NK-92 treated with Interleukin-12 subunit alpha and Interleukin-12 subunit beta, amount 100 ng/mL, for 24 hours (cell line): Measurements from ENCODE around the gene VDAC1.
"Not testable (repeated sequence)": the region's sequence is repeated elsewhere in the genome, so short reads cannot be mapped to it uniquely, and the experiment has no call there.

ENCODE experiments used
- DNase-seq: peaks from one replicate; lab custom pipeline; 2025; lab: John Stamatoyannopoulos, UW

The VDAC1 gene

GRCh38 chr5:133967698-133968203 is 37.0 kb downstream of the VDAC1 start:
- no peak for DNase-seq

DNA sequence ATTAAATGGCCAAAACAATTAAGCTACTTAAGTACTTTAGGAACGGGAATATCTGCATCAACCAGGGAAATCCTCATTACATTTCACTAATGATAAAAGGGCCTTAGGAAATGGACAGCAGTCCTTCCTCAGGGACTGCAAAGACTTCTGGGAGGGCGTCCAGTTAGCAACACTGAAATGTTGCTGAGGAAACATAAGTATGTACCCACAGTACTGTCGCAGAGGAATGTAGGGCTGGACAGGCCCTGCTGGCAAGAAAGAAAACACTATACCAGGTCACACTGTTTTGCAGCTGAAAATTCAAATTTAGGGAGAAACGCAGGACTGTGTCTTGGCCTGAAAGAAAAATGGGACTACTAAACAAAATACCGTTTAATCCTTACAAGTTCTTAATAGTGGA is 37.7 kb downstream of the VDAC1 start:
- DNase-seq: no peak

- no peak for DNase-seq
Measured at GRCh38 chr5:133966090-133966489, 38.7 kb downstream of the VDAC1 start.

- DNase-seq: no peak
Measured at GRCh38 chr5:133963493-133964128, 41.2 kb downstream of the VDAC1 start.

GRCh38 chr5:133962801-133963476 is 41.8 kb downstream of the VDAC1 start:
- no peak for DNase-seq

DNA sequence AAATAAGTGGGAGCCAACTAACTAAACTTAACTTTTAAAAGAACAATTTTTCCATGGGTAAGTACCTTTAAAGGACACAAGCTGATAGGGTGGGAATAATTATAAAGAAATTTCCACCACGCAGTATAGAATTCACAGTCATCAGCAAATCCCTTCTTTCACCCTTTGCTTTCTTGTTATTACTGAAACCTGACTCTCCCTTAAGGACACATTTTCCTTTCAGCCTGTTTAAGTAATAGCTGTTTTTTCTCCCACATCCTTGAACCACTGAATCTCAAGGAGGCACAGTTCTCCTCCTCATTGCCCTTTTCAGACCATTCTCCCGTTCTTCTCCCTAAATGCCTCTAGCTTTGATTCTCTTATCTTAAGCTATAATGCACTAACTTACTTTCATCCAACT is 42.6 kb downstream of the VDAC1 start:
- no peak for DNase-seq

- no peak for DNase-seq
Measured at GRCh38 chr5:133959643-133960042, 45.1 kb downstream of the VDAC1 start.

GRCh38 chr5:133957591-133957990 is 47.2 kb downstream of the VDAC1 start:
- no peak for DNase-seq

GRCh38 chr5:133957080-133957479 is 47.7 kb downstream of the VDAC1 start:
- no peak for DNase-seq

- not testable (repeated sequence) for DNase-seq
Measured at GRCh38 chr5:133956196-133956595, 48.6 kb downstream of the VDAC1 start.

DNA sequence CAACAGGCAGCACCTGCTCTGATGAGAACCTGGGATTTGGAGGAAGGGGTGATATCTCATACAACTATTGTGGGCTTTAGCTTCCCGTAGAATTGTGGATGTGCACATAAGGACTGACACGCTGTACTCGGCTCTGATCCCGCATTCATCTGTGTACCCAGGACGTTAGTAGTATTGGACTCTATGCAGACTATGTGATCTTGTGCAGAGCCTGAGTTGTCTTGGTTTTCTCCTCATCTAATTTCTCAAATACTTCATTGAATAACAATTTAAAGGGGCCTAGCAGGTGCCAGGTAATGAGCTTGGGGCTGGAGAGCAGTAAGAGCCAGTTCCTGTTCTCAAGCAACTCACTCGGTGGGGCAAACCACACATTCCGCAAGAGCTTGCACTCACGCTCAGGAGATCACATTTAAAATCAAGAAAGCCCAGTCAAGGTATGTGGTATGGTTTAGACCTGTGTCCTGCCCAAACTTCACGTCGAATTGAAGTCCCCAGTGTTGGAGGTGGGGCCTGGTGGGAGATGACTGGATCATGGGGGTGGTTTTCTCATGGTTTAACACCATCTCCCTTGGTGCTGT is 51.1 kb downstream of the VDAC1 start:
- no peak for DNase-seq

DNA sequence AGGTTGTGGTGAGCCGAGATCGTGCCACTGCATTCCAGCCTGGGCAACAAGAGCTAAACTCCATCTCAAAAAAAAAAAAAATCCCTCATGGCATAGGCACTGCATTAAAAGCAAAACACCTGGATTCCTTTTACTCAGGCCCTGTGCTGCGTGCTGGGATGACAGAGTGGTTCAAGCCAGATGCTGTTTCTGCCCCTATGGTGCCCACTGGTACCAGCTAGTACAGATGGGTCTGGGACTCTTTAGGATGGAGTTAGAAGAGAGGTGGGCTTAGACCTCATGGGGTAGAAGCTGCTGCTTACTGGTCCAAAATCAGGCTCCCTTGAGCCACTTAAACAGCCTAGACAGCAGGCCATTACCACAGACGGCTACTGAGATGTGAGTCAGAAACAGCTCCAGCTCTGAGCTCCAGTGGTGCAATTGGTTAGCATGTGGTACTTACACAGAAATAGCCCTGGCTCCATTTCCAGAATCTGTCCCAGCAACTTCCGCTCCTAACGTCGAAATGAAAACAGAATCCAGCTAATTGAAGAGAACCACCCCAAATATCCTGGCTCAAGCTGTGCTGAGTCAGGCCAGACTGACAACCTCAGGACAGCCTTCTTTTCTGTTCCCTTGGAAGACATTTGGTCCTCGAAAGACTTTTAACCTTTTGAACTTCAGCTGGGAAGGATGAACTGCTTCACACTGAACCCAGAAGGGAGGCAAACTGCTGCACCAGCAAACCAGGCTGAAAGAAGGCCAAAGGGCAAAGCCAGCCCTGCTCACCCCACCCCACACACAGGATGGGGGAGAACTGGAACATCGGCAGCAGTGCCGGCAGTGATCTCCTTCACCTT is 51.8 kb downstream of the VDAC1 start:
- no peak for DNase-seq

- DNase-seq: no peak
Measured at GRCh38 chr5:133950821-133951612, 53.8 kb downstream of the VDAC1 start.

- no peak for DNase-seq
Measured at GRCh38 chr5:133948721-133949120, 56.1 kb downstream of the VDAC1 start.

- DNase-seq: no peak
Measured at GRCh38 chr5:133947431-133947841, 57.3 kb downstream of the VDAC1 start.

GRCh38 chr5:133945568-133945967 is 59.2 kb downstream of the VDAC1 start:
- no peak for DNase-seq

- no peak for DNase-seq
Measured at GRCh38 chr5:133944263-133945185, 60.3 kb downstream of the VDAC1 start.

- DNase-seq: no peak
Measured at GRCh38 chr5:133943475-133943817, 61.3 kb downstream of the VDAC1 start.

DNA sequence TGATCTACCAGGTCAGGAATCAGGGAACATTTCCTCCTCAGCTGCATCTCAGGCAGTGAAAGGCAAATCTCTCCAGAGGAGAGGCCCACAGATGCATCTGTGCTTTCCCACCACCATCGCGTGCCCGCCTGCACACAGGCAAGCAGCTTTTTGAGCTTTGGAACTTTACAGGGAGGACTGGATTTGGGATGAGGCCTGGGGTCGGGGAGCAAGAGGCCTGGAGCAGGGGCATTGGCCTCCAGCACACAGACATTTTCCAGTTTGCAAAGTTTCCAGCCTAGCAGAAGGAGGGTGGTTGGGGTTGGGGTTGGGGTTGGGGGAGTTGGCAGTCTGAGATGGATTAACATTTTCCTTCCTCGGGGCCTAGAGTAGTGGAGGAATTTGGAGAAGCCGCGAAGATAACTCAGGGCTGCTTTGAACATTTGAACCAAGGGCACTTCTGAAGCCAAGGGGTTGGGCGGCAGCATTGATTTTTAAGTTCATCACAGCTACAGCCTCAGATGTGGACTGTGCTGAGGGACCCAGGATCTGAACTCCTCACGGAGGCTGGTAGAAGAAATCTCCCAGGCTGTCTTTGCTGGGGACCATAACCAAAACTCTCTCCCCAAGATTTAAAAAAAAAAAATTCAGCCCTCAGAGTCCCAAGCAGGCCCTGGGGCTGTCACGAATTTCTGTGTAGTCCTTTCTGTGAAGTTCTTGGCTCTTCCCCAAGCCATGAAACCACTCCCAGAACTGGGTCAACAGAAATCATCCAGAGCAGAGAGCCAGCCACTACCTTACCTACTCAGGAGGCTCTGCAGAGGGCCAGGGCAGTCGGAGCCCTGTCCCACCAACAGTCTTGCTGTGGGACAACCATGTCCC is 61.9 kb downstream of the VDAC1 start:
- DNase-seq: no peak
